ENCODE data around the gene C12orf50. TPM values are rescaled to one million over a fixed set of nuclear protein-coding genes. Genes with fewer than 3 reads are reported as not detected.

C12orf50 gene
- total and polyA plus RNA-seq, 2 donors (not counting 1 experiment from before 2014, with no cell fraction given): 0.07 to 0.10 TPM

DNA sequence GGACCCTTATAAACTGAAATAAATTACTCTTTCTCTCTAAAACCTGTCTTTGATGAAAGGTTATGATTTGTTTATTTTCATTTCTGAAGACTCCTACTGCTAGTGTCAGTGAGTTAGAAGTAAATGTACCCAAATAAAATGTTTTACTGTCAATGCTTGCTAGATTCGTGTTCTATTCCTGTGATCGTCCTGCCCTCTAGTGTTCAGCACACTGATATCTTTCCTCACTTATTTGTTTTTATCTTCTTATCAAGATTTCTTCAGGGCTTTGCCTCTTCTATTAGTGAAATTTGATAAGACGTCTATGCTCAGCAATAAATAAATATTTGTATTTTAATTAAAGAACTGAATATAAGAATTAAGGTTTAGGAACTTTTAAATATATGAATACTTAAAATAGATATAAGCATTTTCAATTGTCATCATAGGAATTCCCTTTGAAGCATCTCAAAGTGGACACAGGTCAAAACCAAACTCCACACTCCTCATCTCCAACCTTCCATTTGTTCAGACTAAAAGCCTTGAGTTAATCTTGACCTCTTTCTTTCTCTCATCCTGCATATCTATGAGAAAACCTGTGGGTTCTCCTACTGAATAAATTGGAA, 75.8 kb downstream of the C12orf50 start:
- H3K9ac ChIP-seq (ENCODE audit: low read length): no peak overlapping the region
- H3K4me3 Mint-ChIP-seq: no peak overlapping the region
- ATAC-seq (ENCODE audit: low read depth) (no peak), DNase-seq (no peak)
- no peak overlapping the region for H3K4me2 ChIP-seq (replicated peaks; ENCODE audit: low read depth, low read length, poor library complexity, severe bottlenecking)
- H3K27me3 ChIP-seq (replicated peaks in 1 of 4; ENCODE audit: control extremely low read depth in 1 of 4, control insufficient read depth in 3 of 4, insufficient read depth in 4 of 4, low read length in 3 of 4): no peaks in the 10 kb centered on the region
- H3K4me1 Mint-ChIP-seq: no peaks in the 10 kb centered on the region
- H3K9me3 ChIP-seq (ENCODE audit: control extremely low read depth in 1 of 3, control insufficient read depth in 2 of 3, insufficient read depth in 1 of 3, low read length in 2 of 3): no peaks in the 10 kb centered on the region
- H3K36me3 ChIP-seq (replicated peaks in 1 of 2; ENCODE audit: control extremely low read depth in 1 of 2, control insufficient read depth in 1 of 2, extremely low read depth in 1 of 2, insufficient read depth in 2 of 2, low read length in 1 of 2): no peaks in the 10 kb centered on the region
- no peak overlapping the region for H3K27ac ChIP-seq (ENCODE audit: low read length in 2 of 2)
- intact Hi-C loops (cut with micrococcal nuclease): no loop called here
- WGBS (ENCODE audit: insufficient coverage): no CpG with 5 or more reads among the region's 3 CpGs
- H3K27me3 Mint-ChIP-seq: no peaks in the 10 kb centered on the region
- CTCF ChIA-PET: no interaction called here
- peaks cover 7% of the 10 kb centered on the region for H3K9me3 Mint-ChIP-seq (ENCODE audit: insufficient read depth)
- POLR2A ChIA-PET: no interaction called here
- H3K79me2 ChIP-seq (ENCODE audit: control insufficient read depth, insufficient read depth, low read length): no peaks in the 10 kb centered on the region
- H4K20me1 ChIP-seq (ENCODE audit: control insufficient read depth, insufficient read depth, low read length, poor library complexity, severe bottlenecking): no peaks in the 10 kb centered on the region
- H3K4me1 ChIP-seq (ENCODE audit: control insufficient read depth in 2 of 2, insufficient read depth in 2 of 2, low read length in 2 of 2): no peaks in the 10 kb centered on the region
- H2AFZ ChIP-seq (ENCODE audit: insufficient read depth, low read depth, low read length, poor library complexity, severe bottlenecking): no peak overlapping the region
- no peak for TF ChIP-seq EZH2 (IDR thresholded peaks at IDR 0.05; ENCODE audit: borderline replicate concordance, insufficient read depth, low read depth, low read length, poor library complexity, severe bottlenecking)
- TF ChIP-seq, protein P1, sequence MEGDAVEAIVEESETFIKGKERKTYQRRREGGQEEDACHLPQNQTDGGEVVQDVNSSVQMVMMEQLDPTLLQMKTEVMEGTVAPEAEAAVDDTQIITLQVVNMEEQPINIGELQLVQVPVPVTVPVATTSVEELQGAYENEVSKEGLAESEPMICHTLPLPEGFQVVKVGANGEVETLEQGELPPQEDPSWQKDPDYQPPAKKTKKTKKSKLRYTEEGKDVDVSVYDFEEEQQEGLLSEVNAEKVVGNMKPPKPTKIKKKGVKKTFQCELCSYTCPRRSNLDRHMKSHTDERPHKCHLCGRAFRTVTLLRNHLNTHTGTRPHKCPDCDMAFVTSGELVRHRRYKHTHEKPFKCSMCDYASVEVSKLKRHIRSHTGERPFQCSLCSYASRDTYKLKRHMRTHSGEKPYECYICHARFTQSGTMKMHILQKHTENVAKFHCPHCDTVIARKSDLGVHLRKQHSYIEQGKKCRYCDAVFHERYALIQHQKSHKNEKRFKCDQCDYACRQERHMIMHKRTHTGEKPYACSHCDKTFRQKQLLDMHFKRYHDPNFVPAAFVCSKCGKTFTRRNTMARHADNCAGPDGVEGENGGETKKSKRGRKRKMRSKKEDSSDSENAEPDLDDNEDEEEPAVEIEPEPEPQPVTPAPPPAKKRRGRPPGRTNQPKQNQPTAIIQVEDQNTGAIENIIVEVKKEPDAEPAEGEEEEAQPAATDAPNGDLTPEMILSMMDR (IDR thresholded peaks at IDR 0.05): no peak
- H3K4me3 ChIP-seq (ENCODE audit: control extremely low read depth in 1 of 5, extremely low read depth in 1 of 5, insufficient read depth in 1 of 5, low read depth in 2 of 5, low read length in 4 of 5): no peak overlapping the region
- H3K27ac Mint-ChIP-seq: no peak overlapping the region

DNA sequence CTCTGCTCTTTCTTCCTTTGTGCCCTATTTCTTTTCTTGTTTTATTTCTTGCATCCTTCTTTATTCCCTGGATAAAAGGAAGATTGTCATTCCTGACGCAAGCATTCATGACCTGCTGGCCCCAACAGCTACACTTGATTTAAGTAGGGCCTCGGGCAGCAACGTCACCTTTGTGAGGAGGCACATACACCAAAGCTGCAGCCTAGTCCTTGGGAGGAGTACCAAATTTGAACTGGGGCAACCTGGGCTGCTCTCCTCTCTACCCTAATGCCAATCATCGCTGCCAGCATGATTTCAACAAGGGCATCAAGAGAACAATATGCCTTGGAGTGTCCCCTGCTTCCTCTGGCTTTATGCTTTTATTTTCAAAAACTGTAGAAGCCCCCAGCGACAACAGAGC, 76.4 kb downstream of the C12orf50 start:
- Histone ChIP-seq H3K36me3 (replicated peaks in 1 of 2; ENCODE audit: control extremely low read depth in 1 of 2, control insufficient read depth in 1 of 2, extremely low read depth in 1 of 2, insufficient read depth in 2 of 2, low read length in 1 of 2) (no peaks in the 10 kb centered on the region), H3K27ac (ENCODE audit: low read length in 2 of 2) (no peak overlapping the region), H4K20me1 (ENCODE audit: control insufficient read depth, insufficient read depth, low read length, poor library complexity, severe bottlenecking) (no peaks in the 10 kb centered on the region), H3K27me3 (replicated peaks in 1 of 4; ENCODE audit: control extremely low read depth in 1 of 4, control insufficient read depth in 3 of 4, insufficient read depth in 4 of 4, low read length in 3 of 4) (no peaks in the 10 kb centered on the region), H3K9ac (ENCODE audit: low read length) (no peak overlapping the region), H3K9me3 (ENCODE audit: control extremely low read depth in 1 of 3, control insufficient read depth in 2 of 3, insufficient read depth in 1 of 3, low read length in 2 of 3) (no peaks in the 10 kb centered on the region), H2AFZ (ENCODE audit: insufficient read depth, low read depth, low read length, poor library complexity, severe bottlenecking) (no peak overlapping the region), H3K79me2 (ENCODE audit: control insufficient read depth, insufficient read depth, low read length) (no peaks in the 10 kb centered on the region), H3K4me2 (replicated peaks; ENCODE audit: low read depth, low read length, poor library complexity, severe bottlenecking) (no peak overlapping the region), H3K4me3 (ENCODE audit: control extremely low read depth in 1 of 5, extremely low read depth in 1 of 5, insufficient read depth in 1 of 5, low read depth in 2 of 5, low read length in 4 of 5) (no peak overlapping the region), H3K4me1 (ENCODE audit: control insufficient read depth in 2 of 2, insufficient read depth in 2 of 2, low read length in 2 of 2) (no peaks in the 10 kb centered on the region)
- intact Hi-C loops (cut with micrococcal nuclease): no loop called here
- peaks cover 7% of the 10 kb centered on the region for H3K9me3 Mint-ChIP-seq (ENCODE audit: insufficient read depth)
- POLR2A ChIA-PET: no interaction called here
- no peaks in the 10 kb centered on the region for H3K27me3 Mint-ChIP-seq
- H3K27ac Mint-ChIP-seq: no peak overlapping the region
- H3K4me3 Mint-ChIP-seq: no peak overlapping the region
- TF ChIP-seq EZH2 (IDR thresholded peaks at IDR 0.05; ENCODE audit: borderline replicate concordance, insufficient read depth, low read depth, low read length, poor library complexity, severe bottlenecking): no peak
- TF ChIP-seq, protein P1 (IDR thresholded peaks at IDR 0.05): no peak
- no peak for ATAC-seq (ENCODE audit: low read depth)
- CTCF ChIA-PET: no interaction called here
- WGBS (ENCODE audit: insufficient coverage): 81% methylated on average over 3 of the region's 5 CpGs
- no peaks in the 10 kb centered on the region for H3K4me1 Mint-ChIP-seq
- DNase-seq: no peak

Data from B cell (primary cell).